GM12874 (cell line): Measurements from ENCODE around the gene CHM.

ENCODE experiments used
- TF ChIP-seq, protein P1 (sequence below): IDR thresholded peaks from 2 replicates; pipeline ENCODE4 v1.5.1; 2011; ENCODE audit warnings: low read depth, mild to moderate bottlenecking, control low read depth, low read length, moderate library complexity; ENCODE audit not compliant: insufficient read depth

Gene CHM

DNA sequence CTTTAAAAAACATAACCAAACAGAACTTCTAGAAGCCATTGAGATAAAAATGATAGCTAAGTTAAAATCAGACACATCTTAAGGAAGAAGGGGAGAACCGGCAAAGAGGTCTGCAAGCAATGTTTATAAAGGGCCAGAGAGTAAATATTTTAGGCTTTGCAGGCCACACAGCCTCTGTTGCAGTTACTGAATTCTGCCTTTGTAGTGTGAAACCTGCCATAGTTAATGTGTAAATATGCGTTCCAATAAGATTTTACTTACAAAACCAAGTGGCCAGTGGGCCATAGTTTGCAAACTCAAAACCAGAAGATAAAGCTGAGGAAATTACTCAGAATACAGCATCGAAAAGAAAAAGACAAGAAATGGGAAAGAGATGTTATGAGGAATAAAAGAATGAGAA is 33.6 kb downstream of the CHM start:
- TF ChIP-seq, protein P1, sequence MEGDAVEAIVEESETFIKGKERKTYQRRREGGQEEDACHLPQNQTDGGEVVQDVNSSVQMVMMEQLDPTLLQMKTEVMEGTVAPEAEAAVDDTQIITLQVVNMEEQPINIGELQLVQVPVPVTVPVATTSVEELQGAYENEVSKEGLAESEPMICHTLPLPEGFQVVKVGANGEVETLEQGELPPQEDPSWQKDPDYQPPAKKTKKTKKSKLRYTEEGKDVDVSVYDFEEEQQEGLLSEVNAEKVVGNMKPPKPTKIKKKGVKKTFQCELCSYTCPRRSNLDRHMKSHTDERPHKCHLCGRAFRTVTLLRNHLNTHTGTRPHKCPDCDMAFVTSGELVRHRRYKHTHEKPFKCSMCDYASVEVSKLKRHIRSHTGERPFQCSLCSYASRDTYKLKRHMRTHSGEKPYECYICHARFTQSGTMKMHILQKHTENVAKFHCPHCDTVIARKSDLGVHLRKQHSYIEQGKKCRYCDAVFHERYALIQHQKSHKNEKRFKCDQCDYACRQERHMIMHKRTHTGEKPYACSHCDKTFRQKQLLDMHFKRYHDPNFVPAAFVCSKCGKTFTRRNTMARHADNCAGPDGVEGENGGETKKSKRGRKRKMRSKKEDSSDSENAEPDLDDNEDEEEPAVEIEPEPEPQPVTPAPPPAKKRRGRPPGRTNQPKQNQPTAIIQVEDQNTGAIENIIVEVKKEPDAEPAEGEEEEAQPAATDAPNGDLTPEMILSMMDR, result no peak

DNA sequence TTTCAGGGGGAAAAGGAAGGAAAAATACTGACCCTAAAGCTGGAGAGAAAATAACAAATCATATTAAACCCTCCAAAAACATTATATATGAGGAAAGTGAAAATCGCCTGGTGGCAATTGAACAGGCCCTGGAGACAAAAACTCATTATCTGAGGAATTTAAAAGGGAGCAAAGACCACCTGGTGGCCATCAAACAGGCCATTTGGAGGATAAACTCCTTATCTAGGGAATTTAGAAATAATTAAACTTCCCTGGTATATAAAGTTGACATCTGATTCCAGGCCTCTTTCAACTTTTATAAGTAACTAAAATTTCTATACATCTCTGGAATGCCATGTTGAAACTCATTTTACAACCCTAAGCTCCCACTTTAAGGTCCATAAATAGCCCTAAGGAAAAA is 35.2 kb downstream of the CHM start:
- TF ChIP-seq, protein P1, result no peak

DNA sequence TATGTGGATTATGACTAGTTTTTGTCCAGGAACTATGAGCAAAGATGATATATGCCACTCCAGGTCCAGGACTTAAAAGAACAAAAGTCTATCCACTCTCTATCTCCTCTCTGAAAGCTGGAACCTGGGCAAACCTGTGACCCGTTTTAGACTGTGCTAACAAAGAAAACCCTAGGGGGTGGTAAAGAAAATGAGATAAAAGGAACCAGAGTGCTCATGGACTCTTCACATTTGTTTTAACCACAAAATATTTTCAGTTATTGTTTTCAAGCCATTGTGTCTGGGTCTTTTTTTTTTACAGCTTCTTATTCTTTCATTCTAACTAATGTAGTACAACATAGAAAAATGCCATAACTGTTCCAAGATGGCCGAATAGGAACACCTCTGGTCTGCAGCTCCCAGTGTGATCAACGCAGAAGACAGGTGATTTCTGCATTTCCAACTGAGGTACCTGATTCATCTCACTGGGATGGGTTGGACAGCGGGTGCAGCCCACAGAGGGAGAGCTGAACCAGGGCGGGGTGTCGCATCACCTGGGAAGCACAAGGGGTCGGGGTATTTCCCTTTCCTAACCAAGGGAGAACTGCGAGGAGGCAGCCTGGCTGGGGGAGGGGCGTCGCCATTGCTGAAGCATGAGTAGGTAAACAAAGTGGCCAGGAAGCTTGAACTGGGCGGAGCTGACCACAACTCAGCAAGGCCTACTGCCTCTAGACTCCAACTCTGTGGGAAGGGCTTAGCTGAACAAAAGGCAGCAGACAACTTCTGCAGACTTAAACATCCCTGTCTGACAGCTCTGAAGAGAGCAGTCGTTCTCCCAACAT is 45.1 kb downstream of the CHM start:
- TF ChIP-seq, protein P1, result no peak

DNA sequence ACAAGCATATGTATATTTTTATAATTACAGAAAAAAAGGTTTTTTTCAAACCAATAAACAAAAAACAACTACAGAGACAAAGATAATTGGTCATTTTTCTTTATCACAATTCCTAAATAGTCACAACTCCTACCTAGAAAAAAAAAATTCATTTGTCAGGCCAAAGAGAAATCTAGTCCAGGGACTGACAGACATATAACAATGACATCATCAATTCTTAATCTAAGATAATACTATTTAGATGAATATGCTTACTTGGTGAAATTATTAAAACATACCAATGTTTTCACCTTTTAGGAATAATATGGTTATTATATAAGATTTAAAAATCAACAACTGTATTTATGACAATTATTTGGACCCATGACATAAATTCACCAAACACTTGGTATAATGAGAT is 48.4 kb downstream of the CHM start:
- TF ChIP-seq, protein P1, result no peak

DNA sequence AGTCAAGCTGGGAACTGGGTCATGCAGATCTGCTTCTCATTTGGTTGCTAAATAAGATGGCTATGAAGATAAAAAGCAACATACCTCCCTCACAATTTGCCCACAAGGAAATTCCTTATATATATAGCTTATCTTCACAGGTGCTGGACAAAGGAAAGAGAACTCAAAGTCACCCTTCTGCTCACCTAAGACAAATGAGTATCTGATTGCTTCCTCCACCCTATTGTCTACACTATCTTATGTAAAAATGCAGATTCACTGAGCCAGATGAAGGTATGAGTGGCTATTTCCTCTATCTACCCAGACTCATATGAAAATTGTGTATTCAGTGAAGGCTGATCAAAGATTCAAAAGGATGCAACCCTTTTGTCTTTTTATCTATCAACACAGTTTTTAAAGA is 50.8 kb downstream of the CHM start:
- TF ChIP-seq, protein P1, result no peak

DNA sequence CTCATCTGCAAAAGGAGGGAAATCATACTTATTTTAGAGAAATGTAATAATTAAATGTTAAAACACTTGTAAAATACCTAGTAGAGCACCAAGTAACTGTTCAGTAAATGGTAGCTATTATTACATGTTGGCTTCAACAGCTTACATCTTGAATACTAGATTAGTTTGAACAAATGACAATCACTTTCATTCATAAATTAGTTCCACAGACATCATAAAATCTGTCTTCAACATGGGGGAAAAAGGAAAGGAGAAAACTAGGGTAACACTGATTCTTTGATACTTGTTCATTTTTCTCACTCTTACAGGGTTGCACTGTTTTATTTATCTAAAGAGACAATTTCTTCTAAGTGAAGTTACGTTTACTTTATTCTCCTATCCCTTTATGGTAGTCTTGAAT is 51.7 kb downstream of the CHM start:
- TF ChIP-seq, protein P1, result no peak

DNA sequence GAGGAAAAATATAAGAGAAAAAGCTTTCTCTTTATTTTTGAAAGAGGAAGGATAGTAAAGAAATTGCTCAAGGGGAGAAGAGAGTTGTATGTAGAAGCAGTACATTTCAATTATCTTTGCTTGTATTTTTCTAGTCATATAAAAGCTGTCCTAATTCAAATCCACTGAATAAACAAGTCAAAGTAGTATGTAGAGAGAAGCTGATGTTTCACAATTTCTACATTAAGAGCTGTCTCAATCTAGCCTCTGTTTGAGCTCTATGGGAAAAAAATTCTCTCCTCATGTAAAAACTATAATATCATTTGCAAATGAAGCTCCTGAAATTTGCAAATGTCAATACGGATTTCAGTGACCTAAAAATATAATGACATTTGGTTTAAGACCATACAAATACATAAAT is 52.6 kb downstream of the CHM start:
- TF ChIP-seq, protein P1, result no peak
